ENCODE data around the gene FCAR. TPM values are rescaled to one million over a fixed set of nuclear protein-coding genes. Genes with fewer than 3 reads are reported as not detected.
"Not testable (repeated sequence)": the region's sequence is repeated elsewhere in the genome, so short reads cannot be mapped to it uniquely, and the experiment has no call there.

FCAR gene
- polyA plus RNA-seq, 2 of the 4 experiments (the other 2 are of a cell fraction): not detected

DNA sequence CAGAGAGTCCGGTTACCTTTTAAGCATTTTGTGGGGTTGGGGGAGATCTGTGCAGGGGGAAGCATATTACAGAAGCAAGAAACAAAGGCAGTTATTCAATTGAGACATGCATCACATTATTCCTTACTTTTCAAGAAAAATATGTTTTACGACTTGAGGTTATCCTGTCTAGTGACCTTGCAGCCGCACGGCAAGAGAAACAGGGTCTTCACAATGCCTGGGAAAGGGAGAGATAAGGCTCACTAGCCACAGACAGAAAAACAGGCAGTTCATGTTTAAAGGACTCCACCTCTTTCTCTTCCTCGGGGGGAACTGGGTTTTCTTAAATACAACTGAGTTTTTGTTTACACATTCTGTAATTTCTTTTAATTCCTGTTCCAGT is 31.4 kb downstream of the FCAR start:
- no peak for FAIRE-seq

DNA sequence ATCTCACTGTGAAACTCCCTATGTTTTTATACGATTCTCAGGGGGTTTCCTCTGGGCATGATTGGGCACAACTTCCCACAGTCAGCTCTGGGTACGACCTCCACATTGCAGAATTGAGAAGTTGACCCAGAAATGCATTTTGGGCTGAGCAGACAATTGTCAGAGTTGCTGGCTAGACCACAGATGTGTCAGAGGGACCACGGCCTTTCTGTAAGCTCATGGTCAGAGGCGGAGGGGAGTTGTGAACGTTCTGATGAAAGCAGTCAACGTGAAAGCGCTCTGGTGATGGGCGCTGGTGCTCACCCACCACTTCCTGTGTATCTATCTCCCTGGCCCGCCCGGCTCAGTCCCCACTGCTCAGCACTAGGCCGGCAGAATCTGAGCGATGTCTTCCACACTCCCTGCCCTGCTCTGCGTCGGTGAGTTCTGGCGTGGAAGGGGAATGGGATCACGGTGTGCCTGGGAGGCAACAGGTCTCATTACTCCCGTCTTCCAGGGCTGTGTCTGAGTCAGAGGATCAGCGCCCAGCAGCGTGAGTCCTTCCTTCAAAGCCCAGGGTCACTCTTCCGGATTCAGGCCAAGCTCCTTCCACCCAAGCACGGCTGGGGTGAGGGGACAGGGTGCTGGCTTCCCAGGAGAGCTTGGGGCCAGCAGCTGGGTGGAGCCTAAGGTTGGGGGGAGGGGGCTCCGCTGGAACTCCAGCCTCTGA is 31.9 kb downstream of the FCAR start, which contains the start of gene NCR1:
TSS of gene NCR1 (plus strand) at position 346 of the 709 bp plus-strand sequence. CDS start at position 386, 40 bp downstream.
- 49% methylated on average over 22 of the region's 22 CpGs for WGBS (ENCODE audit: missing lambda C conversion rate)
- ChIA-PET POLR2A (no interaction called here), CTCF (interaction anchor here (1.0 to 1.2 kb wide), 2 partner anchors 24 to 253 kb away, joined by 3 read pairs; no protein-coding TSS in a partner anchor)
- H3K9me3 ChIP-seq: no peaks in the 10 kb centered on the region
- no peak within 1 kb of the TSS for H3K4me2 ChIP-seq
- no peak within 1 kb of the TSS for H3K4me3 ChIP-seq
- DNase-seq (ENCODE audit: low read depth in 1 of 2, low spot score in 1 of 2) (no peak), ATAC-seq (peak; percentile 45 to 48; a peak in 5 of 6 replicates), FAIRE-seq (no peak)
- TF ChIP-seq, protein P1, sequence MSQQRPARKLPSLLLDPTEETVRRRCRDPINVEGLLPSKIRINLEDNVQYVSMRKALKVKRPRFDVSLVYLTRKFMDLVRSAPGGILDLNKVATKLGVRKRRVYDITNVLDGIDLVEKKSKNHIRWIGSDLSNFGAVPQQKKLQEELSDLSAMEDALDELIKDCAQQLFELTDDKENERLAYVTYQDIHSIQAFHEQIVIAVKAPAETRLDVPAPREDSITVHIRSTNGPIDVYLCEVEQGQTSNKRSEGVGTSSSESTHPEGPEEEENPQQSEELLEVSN (IDR thresholded peaks at IDR 0.05; ENCODE audit: borderline replicate concordance, low read depth): no peak
- H3K4me1 ChIP-seq: no peaks in the 10 kb centered on the region
- H3K27ac ChIP-seq: no peak within 1 kb of the TSS

More for the DNA sequence above, 31.4 kb downstream of the FCAR start:
- Histone ChIP-seq H3K4me1 (no peaks in the 10 kb centered on the region), H3K4me3 (no peak overlapping the region), H3K4me2 (no peak overlapping the region), H3K27ac (no peak overlapping the region), H3K9me3 (no peaks in the 10 kb centered on the region)
- TF ChIP-seq GATA3 (IDR thresholded peaks at IDR 0.05; ENCODE audit: borderline replicate concordance) (no peak), RAD21 (conservative IDR thresholded peaks at IDR 0.05 in 1 of 2, IDR thresholded peaks at IDR 0.05 in 1 of 2) (no peak), TFCP2L1 (CRISPR knock-in tag; IDR thresholded peaks at IDR 0.05) (no peak), PHF8 (IDR thresholded peaks at IDR 0.05; ENCODE audit: borderline replicate concordance, low read depth) (no peak), HMGXB4 (CRISPR knock-in tag; IDR thresholded peaks at IDR 0.05; ENCODE audit: borderline replicate concordance) (no peak), FOXS1 (CRISPR knock-in tag; IDR thresholded peaks at IDR 0.05) (no peak), HDAC2 (IDR thresholded peaks at IDR 0.05) (no peak)
- TF ChIP-seq, protein P2, sequence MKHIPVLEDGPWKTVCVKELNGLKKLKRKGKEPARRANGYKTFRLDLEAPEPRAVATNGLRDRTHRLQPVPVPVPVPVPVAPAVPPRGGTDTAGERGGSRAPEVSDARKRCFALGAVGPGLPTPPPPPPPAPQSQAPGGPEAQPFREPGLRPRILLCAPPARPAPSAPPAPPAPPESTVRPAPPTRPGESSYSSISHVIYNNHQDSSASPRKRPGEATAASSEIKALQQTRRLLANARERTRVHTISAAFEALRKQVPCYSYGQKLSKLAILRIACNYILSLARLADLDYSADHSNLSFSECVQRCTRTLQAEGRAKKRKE (CRISPR knock-in tag; IDR thresholded peaks at IDR 0.05; ENCODE audit: low read depth): no peak
- POLR2A ChIA-PET: no interaction called here
- no peak for ATAC-seq
- CTCF ChIA-PET: interaction anchor here (1.0 kb wide), 1 partner anchor 23 kb away, joined by 3 read pairs; no protein-coding TSS in a partner anchor
- WGBS (ENCODE audit: missing lambda C conversion rate): 63% methylated on average over 5 of the region's 5 CpGs
- DNase-seq (ENCODE audit: low read depth in 1 of 2, low spot score in 1 of 2): no peak

- Histone ChIP-seq H3K9me3 (no peaks in the 10 kb centered on the region), H3K4me3 (no peak overlapping the region), H3K27ac (no peak overlapping the region), H3K4me1 (no peaks in the 10 kb centered on the region), H3K4me2 (no peak overlapping the region)
- CTCF ChIA-PET: interaction anchor here (0.6 to 1.2 kb wide), 3 partner anchors 14 to 253 kb away, joined by 3 to 4 read pairs (median 4); no protein-coding TSS in a partner anchor
- WGBS (ENCODE audit: missing lambda C conversion rate): 64% methylated on average over 7 of the region's 7 CpGs
- DNase-seq (ENCODE audit: low read depth in 1 of 2, low spot score in 1 of 2): no peak
- FAIRE-seq: no peak
- POLR2A ChIA-PET: no interaction called here
- peak in 1 of 2 experiments; percentile 49; a peak in 2 of 6 replicates for ATAC-seq
- TF ChIP-seq JUNB (IDR thresholded peaks at IDR 0.05) (no peak), EHF (CRISPR knock-in tag; IDR thresholded peaks at IDR 0.05) (no peak), TFCP2L1 (CRISPR knock-in tag; IDR thresholded peaks at IDR 0.05) (no peak), GATA3 (IDR thresholded peaks at IDR 0.05; ENCODE audit: borderline replicate concordance) (no peak), RAD21 (conservative IDR thresholded peaks at IDR 0.05 in 1 of 2, IDR thresholded peaks at IDR 0.05 in 1 of 2) (no peak), FOSB (CRISPR knock-in tag; IDR thresholded peaks at IDR 0.05) (no peak), SMC3 (IDR thresholded peaks at IDR 0.05) (no peak), CHD2 (IDR thresholded peaks at IDR 0.05; ENCODE audit: low read length, partially characterized antibody) (no peak), RCOR1 (IDR thresholded peaks at IDR 0.05; ENCODE audit: low read depth, low read length) (no peak), CEBPB (IDR thresholded peaks at IDR 0.05) (no peak), ZSCAN20 (CRISPR knock-in tag; IDR thresholded peaks at IDR 0.05) (no peak), POLR2AphosphoS2 (conservative IDR thresholded peaks at IDR 0.05; ENCODE audit: low read length) (no peak), MAZ (IDR thresholded peaks at IDR 0.05; ENCODE audit: borderline replicate concordance, low read depth, low read length) (no peak), ZFP36 (IDR thresholded peaks at IDR 0.05; ENCODE audit: borderline replicate concordance, partially characterized antibody) (no peak), ZC3H11A (IDR thresholded peaks at IDR 0.05) (no peak), RARB (CRISPR knock-in tag; IDR thresholded peaks at IDR 0.05) (no peak)
Observed at GRCh38 chr19:54906819-54907218, 32.8 kb downstream of the FCAR start.

DNA sequence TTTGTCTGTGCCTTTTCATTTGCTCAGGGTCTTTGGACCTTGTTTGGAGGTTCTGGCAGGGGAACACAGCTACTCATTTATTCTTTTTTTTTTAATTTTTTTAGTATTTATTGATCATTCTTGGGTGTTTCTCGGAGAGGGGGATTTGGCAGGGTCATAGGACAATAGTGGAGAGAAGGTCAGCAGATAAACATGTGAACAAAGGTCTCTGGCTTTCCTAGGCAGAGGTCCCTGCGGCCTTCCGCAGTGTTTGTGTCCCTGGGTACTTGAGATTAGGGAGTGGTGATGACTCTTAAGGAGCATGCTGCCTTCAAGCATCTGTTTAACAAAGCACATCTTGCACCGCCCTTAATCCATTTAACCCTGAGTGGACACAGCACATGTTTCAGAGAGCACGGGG is 33.9 kb downstream of the FCAR start:
- POLR2A ChIA-PET; H3K4me1 ChIP-seq; H3K4me2 ChIP-seq; FAIRE-seq; DNase-seq (ENCODE audit: low read depth in 1 of 2, low spot score in 1 of 2); ATAC-seq; H3K27ac ChIP-seq; H3K4me3 ChIP-seq; H3K9me3 ChIP-seq: not testable (repeated sequence)
- WGBS (ENCODE audit: missing lambda C conversion rate): 41% methylated on average over 4 of the region's 5 CpGs
- CTCF ChIA-PET: interaction anchor here (0.6 kb wide), 1 partner anchor 21 kb away, joined by 4 read pairs; no protein-coding TSS in a partner anchor

Data from A549 (cell line).